PC-9 (cell line): Measurements from ENCODE around the gene SORD. TPM values are rescaled to one million over a fixed set of nuclear protein-coding genes. Genes with fewer than 3 reads are reported as not detected.

ENCODE experiments used
- BruUV-seq: library from RNA; stranded (reverse); fragments of 400-500 nt; replicated peaks from 2 replicates; lab custom pipeline; 2021; lab: Mats Ljungman, UMichigan
- CTCF ChIA-PET: fragments of 300-600 bp; sonication (Branson Sonifier 250); formaldehyde crosslinking; loops from one replicate; lab custom pipeline; 2022; ENCODE audit warnings: antibody characterized with exemption; lab: Charles Lee
- POLR2A ChIA-PET: fragments of 300-600 bp; sonication (Branson Sonifier 250); formaldehyde crosslinking; loops from one replicate; lab custom pipeline; 2022; ENCODE audit warnings: antibody characterized with exemption; ENCODE audit not compliant: unreplicated experiment; lab: Charles Lee
- DNase-seq, 2 experiments: peaks; one replicate each; pipeline versions ENCODE4 v3.0.0 to v3.0.0-alpha.2; 2015 to 2022; ENCODE audit warnings: mixed read lengths in 1 of 2
- H2AFZ ChIP-seq: fragments of 200-600 bp; sonication (generic); 2 replicates; pipeline ENCODE4 v1.8.1; 2017; ENCODE audit warnings: antibody characterized with exemption
- H3F3A ChIP-seq: fragments of 200-600 bp; sonication (generic); 2 replicates; pipeline ENCODE4 v1.8.1; 2017; ENCODE audit warnings: antibody characterized with exemption, mild to moderate bottlenecking, low read depth; ENCODE audit not compliant: insufficient read depth
- H3K27ac ChIP-seq: fragments of 200-600 bp; sonication (generic); 2 replicates; pipeline ENCODE4 v1.6.1; 2016; ENCODE audit warnings: mixed run types
- H3K27me3 ChIP-seq: fragments of 200-600 bp; sonication (generic); 2 replicates; pipeline ENCODE4 v1.6.1; 2016; ENCODE audit warnings: low read depth, mixed run types; ENCODE audit not compliant: insufficient read depth
- H3K36me3 ChIP-seq: fragments of 200-600 bp; sonication (generic); 2 replicates; pipeline ENCODE4 v1.6.1; 2016; ENCODE audit warnings: low read depth, mixed run types
- H3K4me1 ChIP-seq: fragments of 200-600 bp; sonication (generic); replicated peaks from 2 replicates; pipeline ENCODE4 v1.6.1; 2016; ENCODE audit warnings: mixed run types; ENCODE audit not compliant: insufficient read depth
- H3K4me2 ChIP-seq: fragments of 200-600 bp; sonication (generic); 2 replicates; pipeline ENCODE4 v1.6.1; 2017; ENCODE audit warnings: mixed run types
- H3K4me3 ChIP-seq: fragments of 200-600 bp; sonication (generic); 2 replicates; pipeline ENCODE4 v1.6.1; 2016; ENCODE audit warnings: mixed run types
- H3K79me2 ChIP-seq: fragments of 200-600 bp; sonication (generic); 2 replicates; pipeline ENCODE4 v1.6.1; 2017; ENCODE audit warnings: low read depth, mixed run types
- H3K9me2 ChIP-seq: fragments of 200-600 bp; sonication (generic); 2 replicates; pipeline ENCODE4 v1.8.1; 2017; ENCODE audit warnings: mild to moderate bottlenecking; ENCODE audit not compliant: insufficient read depth
- H3K9me3 ChIP-seq: fragments of 200-600 bp; sonication (generic); 2 replicates; pipeline ENCODE4 v1.8.1; 2016; ENCODE audit warnings: low read depth; ENCODE audit not compliant: insufficient read depth
- H4K20me1 ChIP-seq: fragments of 200-600 bp; sonication (generic); 2 replicates; pipeline ENCODE4 v1.8.1; 2017; ENCODE audit not compliant: insufficient read depth
- EZH2 ChIP-seq: fragments of 200-600 bp; sonication (generic); IDR thresholded peaks from 2 replicates; pipeline ENCODE4 v1.8.0; 2017; ENCODE audit warnings: antibody characterized with exemption, low read depth
- intact Hi-C: fragments of 100-400 bp; cut with micrococcal nuclease; formaldehyde crosslinking; loops from one replicate; pipeline ENCODE4 v1.10.0; 2022; ENCODE audit not compliant: unreplicated experiment
- total RNA-seq: library from RNA; stranded (reverse); gene quantifications from 2 replicates; pipeline ENCODE4 v1.2.3, GENCODE V29; 2021
- TF ChIP-seq, protein P1 (sequence below): fragments of 200-600 bp; sonication (generic); conservative IDR thresholded peaks from 2 replicates; pipeline ENCODE4 v1.6.1; 2017; ENCODE audit warnings: mixed run types, antibody characterized with exemption, mild to moderate bottlenecking, moderate library complexity

Gene SORD
- total RNA-seq, 1 experiment from 2014 or later = 66.4 TPM

DNA sequence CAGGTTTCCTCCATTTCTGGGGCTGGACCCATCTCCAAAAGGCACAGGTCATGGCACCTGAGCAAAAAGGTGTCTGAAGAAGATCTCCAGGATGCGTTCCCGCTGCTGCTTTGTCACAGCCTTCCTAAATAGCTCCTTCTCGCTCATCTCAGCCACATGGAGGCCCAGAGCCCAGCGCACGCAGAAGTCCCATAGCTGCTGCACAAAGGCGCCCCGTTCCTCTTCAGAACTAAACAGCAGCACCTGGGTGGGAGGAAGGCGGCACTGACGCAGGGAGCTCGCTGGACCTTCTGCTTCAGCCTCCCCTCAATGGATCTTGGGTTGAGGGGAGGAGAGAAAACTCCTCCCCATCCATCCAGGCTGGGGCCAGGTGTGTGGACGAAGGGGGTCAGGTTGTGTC, 82.6 kb downstream of the SORD start:
- TF ChIP-seq, protein P1, sequence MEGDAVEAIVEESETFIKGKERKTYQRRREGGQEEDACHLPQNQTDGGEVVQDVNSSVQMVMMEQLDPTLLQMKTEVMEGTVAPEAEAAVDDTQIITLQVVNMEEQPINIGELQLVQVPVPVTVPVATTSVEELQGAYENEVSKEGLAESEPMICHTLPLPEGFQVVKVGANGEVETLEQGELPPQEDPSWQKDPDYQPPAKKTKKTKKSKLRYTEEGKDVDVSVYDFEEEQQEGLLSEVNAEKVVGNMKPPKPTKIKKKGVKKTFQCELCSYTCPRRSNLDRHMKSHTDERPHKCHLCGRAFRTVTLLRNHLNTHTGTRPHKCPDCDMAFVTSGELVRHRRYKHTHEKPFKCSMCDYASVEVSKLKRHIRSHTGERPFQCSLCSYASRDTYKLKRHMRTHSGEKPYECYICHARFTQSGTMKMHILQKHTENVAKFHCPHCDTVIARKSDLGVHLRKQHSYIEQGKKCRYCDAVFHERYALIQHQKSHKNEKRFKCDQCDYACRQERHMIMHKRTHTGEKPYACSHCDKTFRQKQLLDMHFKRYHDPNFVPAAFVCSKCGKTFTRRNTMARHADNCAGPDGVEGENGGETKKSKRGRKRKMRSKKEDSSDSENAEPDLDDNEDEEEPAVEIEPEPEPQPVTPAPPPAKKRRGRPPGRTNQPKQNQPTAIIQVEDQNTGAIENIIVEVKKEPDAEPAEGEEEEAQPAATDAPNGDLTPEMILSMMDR = no peak
- no peak for TF ChIP-seq EZH2
- POLR2A ChIA-PET = no interaction called here

DNA sequence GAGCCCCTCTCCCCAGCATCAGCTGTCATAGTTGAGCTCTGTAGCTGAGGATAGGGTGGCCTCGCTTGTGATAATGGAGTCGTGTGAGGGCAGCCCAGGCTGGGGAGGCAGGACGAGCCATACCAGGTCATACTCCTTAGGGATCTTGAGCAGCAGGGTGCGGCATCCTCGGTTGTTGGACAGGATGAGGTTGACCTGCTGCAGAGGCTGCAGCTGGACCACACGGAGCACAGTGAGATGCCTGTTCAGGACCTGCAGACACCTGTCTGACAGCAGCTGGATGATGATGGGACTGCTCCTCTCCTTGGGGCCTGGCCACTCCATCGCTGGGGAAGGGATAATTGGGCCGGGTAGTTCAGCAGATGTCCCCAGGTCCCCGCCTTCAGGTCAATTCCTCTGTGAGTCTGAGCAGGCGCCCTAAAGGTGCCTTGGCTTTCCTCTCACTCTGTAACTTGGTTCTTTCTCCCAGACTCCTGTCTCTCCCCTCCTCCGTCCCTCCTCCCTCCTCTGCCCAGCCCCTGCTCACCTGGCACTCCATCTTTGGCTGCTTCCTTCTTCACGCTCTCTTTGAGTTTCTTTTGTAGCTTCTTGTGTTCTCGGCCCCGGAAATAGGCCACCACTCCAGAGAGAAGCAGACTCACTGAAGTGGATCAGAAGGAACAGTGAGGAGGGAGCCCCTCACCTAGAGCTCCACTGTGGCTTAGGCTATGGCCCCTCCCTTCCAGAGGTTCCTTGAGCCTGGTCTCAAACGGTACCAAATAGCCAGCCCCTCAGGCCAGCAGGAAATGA, 83.2 kb downstream of the SORD start:
- no TSS peak for BruUV-seq
- Histone ChIP-seq H3F3A (no peaks in the 10 kb centered on the region), H3K27ac (no peak overlapping the region), H3K9me2 (no peaks in the 10 kb centered on the region), H3K27me3 (no peaks in the 10 kb centered on the region), H4K20me1 (no peaks in the 10 kb centered on the region), H3K36me3 (no peaks in the 10 kb centered on the region), H3K4me3 (no peak overlapping the region), H2AFZ (no peak overlapping the region), H3K4me2 (no peak overlapping the region), H3K9me3 (no peaks in the 10 kb centered on the region), H3K79me2 (no peaks in the 10 kb centered on the region), H3K4me1 (no peaks in the 10 kb centered on the region)
- DNase-seq = no peak
- CTCF ChIA-PET = no interaction called here
- intact Hi-C loops = no loop called here
- POLR2A ChIA-PET = no interaction called here
- TF ChIP-seq, protein P1 = no peak
- TF ChIP-seq EZH2 = no peak

More for the DNA sequence above, 82.6 kb downstream of the SORD start:
- no peak overlapping the region for H2AFZ ChIP-seq
- no peaks in the 10 kb centered on the region for H3K4me1 ChIP-seq
- no peaks in the 10 kb centered on the region for H3F3A ChIP-seq
- no peaks in the 10 kb centered on the region for H3K79me2 ChIP-seq
- H3K4me3 ChIP-seq = no peak overlapping the region
- no peaks in the 10 kb centered on the region for H3K9me2 ChIP-seq
- CTCF ChIA-PET = no interaction called here
- no peaks in the 10 kb centered on the region for H3K9me3 ChIP-seq
- H3K27ac ChIP-seq = no peak overlapping the region
- no peak overlapping the region for H3K4me2 ChIP-seq
- no peaks in the 10 kb centered on the region for H3K36me3 ChIP-seq
- no TSS peak for BruUV-seq
- no peaks in the 10 kb centered on the region for H4K20me1 ChIP-seq
- no peak for DNase-seq
- intact Hi-C loops = no loop called here
- H3K27me3 ChIP-seq = no peaks in the 10 kb centered on the region

DNA sequence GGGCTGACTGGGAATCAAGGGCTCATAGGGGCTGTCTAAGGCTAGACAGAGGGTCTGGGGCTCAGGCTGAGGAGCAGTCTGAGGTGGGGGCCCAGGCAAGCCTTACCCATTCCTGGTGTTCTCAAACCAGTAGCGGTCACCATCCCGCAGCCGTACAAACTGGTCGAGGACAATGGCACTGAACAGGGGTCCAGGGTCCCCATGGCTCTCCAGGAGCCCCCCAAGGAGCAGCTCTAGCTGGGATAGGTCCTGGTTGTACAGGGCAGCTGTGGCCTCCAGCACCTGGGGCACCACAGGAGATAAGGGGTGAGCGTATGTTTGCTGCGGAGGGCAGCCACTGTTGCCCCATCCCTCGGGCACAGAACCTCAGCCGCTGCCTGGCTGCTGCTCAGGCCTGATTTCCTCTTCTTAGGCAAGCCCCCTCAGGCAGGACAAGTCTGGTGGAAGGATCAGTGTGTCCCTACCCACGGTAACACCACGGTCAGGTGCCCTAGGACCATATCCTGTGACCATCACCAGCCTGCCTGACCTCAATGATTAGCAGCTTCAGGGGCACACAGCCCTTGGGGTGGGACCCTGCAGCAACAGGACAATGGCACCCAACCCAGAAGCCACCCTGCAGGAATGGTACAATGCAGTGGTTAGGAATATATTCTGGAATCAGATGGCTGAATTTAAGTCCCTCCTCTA, 85.1 kb downstream of the SORD start:
- TF ChIP-seq EZH2 = no peak
- TF ChIP-seq, protein P1 = no peak
- Histone ChIP-seq H3K4me1 (no peaks in the 10 kb centered on the region), H3K36me3 (no peaks in the 10 kb centered on the region), H3F3A (no peaks in the 10 kb centered on the region), H4K20me1 (no peaks in the 10 kb centered on the region), H3K9me3 (no peaks in the 10 kb centered on the region), H3K27ac (no peak overlapping the region), H3K27me3 (no peaks in the 10 kb centered on the region), H3K4me2 (no peak overlapping the region), H3K79me2 (no peaks in the 10 kb centered on the region), H3K9me2 (no peaks in the 10 kb centered on the region), H2AFZ (no peak overlapping the region), H3K4me3 (no peak overlapping the region)
- POLR2A ChIA-PET = no interaction called here
- no TSS peak for BruUV-seq
- DNase-seq = no peak
- intact Hi-C loops = no loop called here
- CTCF ChIA-PET = no interaction called here
